Endothelial cell of umbilical vein (primary cell): Measurements from ENCODE around the gene ATF5. TPM values are rescaled to one million over a fixed set of nuclear protein-coding genes. Genes with fewer than 3 reads are reported as not detected.
A peak's percentile ranks its signal among the peaks of the same experiment; 100 is the strongest.

Source experiments
- BruUV-seq: library from RNA; stranded (reverse); fragments of 400-500 nt; replicated peaks from 2 replicates; lab custom pipeline; 2021; lab: Mats Ljungman, UMichigan
- CTCF ChIA-PET: fragments of 300-600, 350-600 bp; sonication (Branson Sonifier 250); formaldehyde crosslinking; loops from one replicate; lab custom pipeline; 2021; ENCODE audit warnings: antibody characterized with exemption, inconsistent platforms; lab: Charles Lee
- POLR2A ChIA-PET: fragments of 300-600, 350-600 bp; sonication (Branson Sonifier 250); formaldehyde crosslinking; loops from one replicate; lab custom pipeline; 2021; ENCODE audit warnings: antibody characterized with exemption, inconsistent platforms; lab: Charles Lee
- DNase-seq: peaks from one replicate; pipeline ENCODE4 v3.0.0-alpha.2; 2011; ENCODE audit warnings: low read depth, low spot score
- FAIRE-seq: peaks from 2 replicates; lab custom pipeline; 2011; peaks lifted over from hg19 to GRCh38; lab: Jason Lieb, UNC
- H2AFZ ChIP-seq: 2 replicates; pipeline ENCODE4 v1.6.0; 2012; ENCODE audit warnings: low read depth, low read length, control low read depth, inconsistent platforms
- H3K27ac ChIP-seq: 2 replicates; pipeline ENCODE4 v1.5.1; 2011; ENCODE audit warnings: low read depth, mild to moderate bottlenecking, control low read depth, low read length, moderate library complexity; ENCODE audit not compliant: insufficient read depth
- H3K27me3 ChIP-seq, 2 experiments: 2 replicates each; pipeline versions ENCODE4 v1.6.0 to v1.6.1; 2011; ENCODE audit warnings: low read length in 2 of 2, mixed read lengths in 1 of 2; ENCODE audit not compliant: control insufficient read depth in 2 of 2, insufficient read depth in 2 of 2
- H3K36me3 ChIP-seq, 2 experiments: 2 replicates in 1 of 2; 3 replicates in 1 of 2; pipeline ENCODE4 v1.5.1; 2011; ENCODE audit warnings: low read length in 2 of 2, mild to moderate bottlenecking in 1 of 2, moderate library complexity in 1 of 2; ENCODE audit not compliant: control insufficient read depth in 2 of 2, insufficient read depth in 2 of 2; ENCODE audit errors: extremely low read depth in 1 of 2
- H3K4me1 ChIP-seq: 3 replicates; pipeline ENCODE4 v1.5.1; 2011; ENCODE audit warnings: mild to moderate bottlenecking, low read length; ENCODE audit not compliant: control insufficient read depth, insufficient read depth; ENCODE audit errors: extremely low read depth
- H3K4me2 ChIP-seq: 2 replicates; pipeline ENCODE4 v1.6.1; 2011; ENCODE audit warnings: low read length, control low read depth, mixed read lengths; ENCODE audit not compliant: insufficient read depth
- H3K4me3 ChIP-seq, 3 experiments: fragments of 200-600 bp in 1 of 3; sonication (generic), shearing (Covaris generic) in 1 of 3; replicated peaks in 1 of 3; 2 replicates each; pipeline ENCODE4 v1.5.1; 2011 to 2016; ENCODE audit warnings: control low read depth in 3 of 3, low read length in 3 of 3, mild to moderate bottlenecking in 2 of 3, inconsistent platforms in 1 of 3, low read depth in 1 of 3, moderate library complexity in 1 of 3; ENCODE audit not compliant: insufficient read depth in 1 of 3
- H3K79me2 ChIP-seq: 2 replicates; pipeline ENCODE4 v1.6.0; 2012; ENCODE audit warnings: low read length, inconsistent platforms; ENCODE audit not compliant: control insufficient read depth, insufficient read depth
- H3K9ac ChIP-seq: replicated peaks from 2 replicates; pipeline ENCODE3; 2011; ENCODE audit warnings: low read length, control low read depth; ENCODE audit not compliant: insufficient read depth; ENCODE audit errors: extremely low read depth
- H3K9me1 ChIP-seq: replicated peaks from 3 replicates; pipeline ENCODE4 v1.6.0; 2011; ENCODE audit warnings: mild to moderate bottlenecking, low read length; ENCODE audit not compliant: control insufficient read depth, insufficient read depth; ENCODE audit errors: extremely low read depth
- H3K9me3 ChIP-seq: replicated peaks from 2 replicates; pipeline ENCODE4 v1.5.1; 2012; ENCODE audit warnings: low read length, inconsistent platforms; ENCODE audit not compliant: control insufficient read depth, insufficient read depth
- H4K20me1 ChIP-seq: replicated peaks from 2 replicates; pipeline ENCODE3; 2011; ENCODE audit warnings: mild to moderate bottlenecking, low read length; ENCODE audit not compliant: control insufficient read depth, insufficient read depth; ENCODE audit errors: extremely low read depth
- CTCF ChIP-seq, 2 donors: IDR thresholded peaks; 1 replicate in 1 of 2; 2 replicates in 1 of 2; pipeline ENCODE4 v1.5.1; 2011; ENCODE audit warnings: low read length in 2 of 2, mild to moderate bottlenecking in 2 of 2, moderate library complexity in 2 of 2, control low read depth in 1 of 2, inconsistent platforms in 1 of 2, low read depth in 1 of 2; ENCODE audit not compliant: insufficient read depth in 1 of 2; ENCODE audit errors: extremely low read depth in 1 of 2
- GATA2 ChIP-seq: IDR thresholded peaks from 2 replicates; pipeline ENCODE4 v1.7.0; 2011; ENCODE audit warnings: low read depth, mild to moderate bottlenecking, moderate library complexity, mixed read lengths, low read length; ENCODE audit not compliant: insufficient read length, insufficient read depth
- MAX ChIP-seq: IDR thresholded peaks from 2 replicates; pipeline ENCODE4 v1.6.1; 2011; ENCODE audit not compliant: insufficient read depth, insufficient read length
- POLR2AphosphoS5 ChIP-seq: IDR thresholded peaks from 2 replicates; pipeline ENCODE4 v1.6.1; 2012; ENCODE audit warnings: low read depth, mild to moderate bottlenecking, control low read depth, low read length, moderate library complexity; ENCODE audit not compliant: insufficient read depth
- dilution Hi-C: fragments of 300-500 bp; cut with MboI; formaldehyde crosslinking; loops from one replicate; pipeline ENCODE4 v1.15.0; 2019; ENCODE audit warnings: low sequenced_read_pairs; ENCODE audit not compliant: extremely low pct_ligation_motif_present
- intact Hi-C: fragments of 100-400 bp; cut with micrococcal nuclease; formaldehyde crosslinking; loops from one replicate; pipeline ENCODE4 v1.10.0; 2022
- polyA plus RNA-seq, 4 experiments: library from polyadenylated mRNA; depleted of rRNA in 3 of 4; stranded (reverse) in 3 of 4; unstranded in 1 of 4; fragments of >200 nt; gene quantifications; 2 replicates each; pipeline versions ENCODE4 v1.2.1 to v1.2.3, GENCODE V29; 2011 to 2012; ENCODE audit warnings: missing spikeins in 1 of 4
- total RNA-seq: library from RNA; stranded (reverse); gene quantifications from 2 replicates; pipeline ENCODE4 v1.2.3, GENCODE V29; 2021

ATF5 gene
- total and polyA plus RNA-seq, 2 donors (not counting 3 experiments of a cell fraction or from before 2014, with no cell fraction given), result 23.2 to 46.0 TPM

GRCh38 chr19:49930483-49931011, 1.5 kb downstream of the ATF5 start:
- Histone ChIP-seq H4K20me1 (no peaks in the 10 kb centered on the region), H3K36me3 (peaks cover 3 to 4% of the 10 kb centered on the region in 2 experiments), H3K9ac (no peak overlapping the region), H3K27ac (no peak overlapping the region), H3K4me1 (peaks cover 10% of the 10 kb centered on the region), H3K9me3 (no peaks in the 10 kb centered on the region), H3K79me2 (peaks cover 33% of the 10 kb centered on the region), H3K9me1 (no peaks in the 10 kb centered on the region), H3K4me2 (peak overlapping the region; percentile 16), H3K4me3 (peak overlapping the region; percentile 6 to 37 (median 31)), H2AFZ (peak overlapping the region; percentile 15), H3K27me3 (no peaks in the 10 kb centered on the region)
- ChIA-PET POLR2A (interaction anchor here (1.0 kb wide), 2 partner anchors 40 to 53 kb away, joined by 3 read pairs; partner anchors contain the start of gene AKT1S1), CTCF (interaction anchor here (1.0 kb wide), 1 partner anchor 206 kb away, joined by 3 read pairs; no protein-coding TSS in a partner anchor)
- intact Hi-C loops, result loop anchor here (1.0 kb wide), 1 partner anchor 40 kb away; no protein-coding TSS in a partner anchor
- FAIRE-seq, result peak; percentile 43
- BruUV-seq, result no TSS peak
- no peak for DNase-seq
- dilution Hi-C loops, result no loop called here
- TF ChIP-seq CTCF (IDR thresholded peaks at IDR 0.05; ENCODE audit: extremely low read depth in 1 of 2, insufficient read depth in 1 of 2, low read depth in 1 of 2, low read length in 2 of 2) (no peak), POLR2AphosphoS5 (no peak), GATA2 (no peak), MAX (no peak)
